H9 (cell line): ENCODE results near the gene GPR171. TPM values are rescaled to one million over a fixed set of nuclear protein-coding genes. Genes with fewer than 3 reads are reported as not detected.

Experiments used
- DNase-seq: peaks from one replicate; pipeline ENCODE4 v3.0.0-alpha.2; 2017
- H2AFZ ChIP-seq: one replicate; pipeline ENCODE4 v1.6.1; 2013; ENCODE audit warnings: mild to moderate bottlenecking, low read length, control low read depth, moderate library complexity
- H2AK5ac ChIP-seq: 2 replicates; pipeline ENCODE4 v1.6.1; 2013; ENCODE audit warnings: low read length, control low read depth, mixed read lengths; ENCODE audit not compliant: insufficient read length
- H2BK120ac ChIP-seq: one replicate; pipeline ENCODE4 v1.6.1; 2013; ENCODE audit warnings: low read depth, mild to moderate bottlenecking, low read length, control low read depth, inconsistent platforms; ENCODE audit not compliant: poor library complexity, severe bottlenecking
- H2BK12ac ChIP-seq: 2 replicates; pipeline ENCODE4 v1.6.1; 2013; ENCODE audit warnings: low read length, control low read depth, mixed read lengths, low read depth; ENCODE audit not compliant: insufficient read length
- H2BK15ac ChIP-seq: 2 replicates; pipeline ENCODE4 v1.6.1; 2013; ENCODE audit warnings: low read depth, low read length, control low read depth
- H2BK20ac ChIP-seq: one replicate; pipeline ENCODE4 v1.6.1; 2013; ENCODE audit warnings: low read depth, mild to moderate bottlenecking, low read length, control low read depth, inconsistent platforms; ENCODE audit not compliant: poor library complexity, severe bottlenecking
- H2BK5ac ChIP-seq: 2 replicates; pipeline ENCODE4 v1.6.1; 2013; ENCODE audit warnings: low read length, control low read depth, mixed read lengths; ENCODE audit not compliant: insufficient read length
- H3K14ac ChIP-seq: 2 replicates; pipeline ENCODE4 v1.6.1; 2013; ENCODE audit warnings: low read length, control low read depth; ENCODE audit not compliant: insufficient read depth
- H3K18ac ChIP-seq: 2 replicates; pipeline ENCODE4 v1.6.1; 2013; ENCODE audit warnings: low read depth, mild to moderate bottlenecking, mixed read lengths, low read length, control low read depth; ENCODE audit not compliant: insufficient read length
- H3K23ac ChIP-seq: 2 replicates; pipeline ENCODE4 v1.6.1; 2013; ENCODE audit warnings: low read length, control low read depth, mixed read lengths, low read depth; ENCODE audit not compliant: insufficient read length
- H3K23me2 ChIP-seq: 2 replicates; pipeline ENCODE4 v1.6.1; 2013; ENCODE audit warnings: low read depth, mild to moderate bottlenecking, mixed read lengths, low read length, control low read depth; ENCODE audit not compliant: insufficient read length, poor library complexity, severe bottlenecking
- H3K27ac ChIP-seq: 2 replicates; pipeline ENCODE4 v1.5.1; 2013; ENCODE audit warnings: low read length, control low read depth, mixed read lengths, low read depth; ENCODE audit not compliant: insufficient read length
- H3K27me3 ChIP-seq: 2 replicates; pipeline ENCODE4 v1.6.1; 2013; ENCODE audit warnings: low read length, control low read depth, inconsistent platforms; ENCODE audit not compliant: insufficient read depth
- H3K4ac ChIP-seq: 2 replicates; pipeline ENCODE4 v1.6.1; 2013; ENCODE audit warnings: low read depth, mild to moderate bottlenecking, control low read depth, inconsistent platforms, low read length, moderate library complexity
- H3K4me1 ChIP-seq: 2 replicates; pipeline ENCODE4 v1.6.1; 2013; ENCODE audit warnings: low read length, control low read depth, inconsistent platforms; ENCODE audit not compliant: insufficient read depth
- H3K4me2 ChIP-seq: 2 replicates; pipeline ENCODE4 v1.6.1; 2013; ENCODE audit warnings: low read length, control low read depth, mixed read lengths; ENCODE audit not compliant: insufficient read length, insufficient read depth
- H3K56ac ChIP-seq: 2 replicates; pipeline ENCODE4 v1.6.1; 2013; ENCODE audit warnings: low read depth, mild to moderate bottlenecking, mixed read lengths, low read length, control low read depth; ENCODE audit not compliant: insufficient read length
- H3K79me1 ChIP-seq: 2 replicates; pipeline ENCODE4 v1.6.1; 2013; ENCODE audit warnings: low read depth, mild to moderate bottlenecking, moderate library complexity, low read length, control low read depth, inconsistent platforms; ENCODE audit not compliant: insufficient read depth, poor library complexity, severe bottlenecking
- H3K79me2 ChIP-seq: 2 replicates; pipeline ENCODE4 v1.6.1; 2013; ENCODE audit warnings: low read length, control low read depth, inconsistent platforms; ENCODE audit not compliant: insufficient read depth
- H3K9ac ChIP-seq: 2 replicates; pipeline ENCODE4 v1.6.1; 2013; ENCODE audit warnings: low read length, control low read depth, mixed read lengths; ENCODE audit not compliant: insufficient read length; ENCODE audit errors: extremely low read depth
- H3K9me3 ChIP-seq: one replicate; pipeline ENCODE4 v1.6.1; 2013; ENCODE audit warnings: low read depth, low read length, inconsistent platforms; ENCODE audit not compliant: control insufficient read depth
- H3T11ph ChIP-seq: one replicate; pipeline ENCODE4 v1.6.1; 2013; ENCODE audit warnings: mild to moderate bottlenecking, low read length, control low read depth, inconsistent platforms
- H4K20me1 ChIP-seq: one replicate; pipeline ENCODE4 v1.6.1; 2013; ENCODE audit not compliant: control insufficient read depth, insufficient read length, insufficient read depth
- H4K5ac ChIP-seq: 2 replicates; pipeline ENCODE4 v1.6.1; 2013; ENCODE audit warnings: low read depth, mild to moderate bottlenecking, mixed read lengths, low read length, control low read depth; ENCODE audit not compliant: insufficient read length
- H4K8ac ChIP-seq: replicated peaks from 2 replicates; pipeline ENCODE4 v1.6.1; 2013; ENCODE audit warnings: low read length, control low read depth, mixed read lengths, low read depth; ENCODE audit not compliant: insufficient read length
- H4K91ac ChIP-seq: 2 replicates; pipeline ENCODE4 v1.6.1; 2013; ENCODE audit warnings: low read depth, mild to moderate bottlenecking, moderate library complexity, mixed read lengths, low read length, control low read depth; ENCODE audit not compliant: insufficient read length
- H3K27ac Mint-ChIP-seq, 3 experiments: 2 replicates in 2 of 3; 3 replicates in 1 of 3; pipeline ENCODE4 v1.8.0; 2020 to 2021; ENCODE audit warnings: mixed read lengths in 3 of 3, mild to moderate bottlenecking in 1 of 3, moderate library complexity in 1 of 3
- H3K27me3 Mint-ChIP-seq: 2 replicates; pipeline ENCODE4 v1.8.0; 2021; ENCODE audit warnings: low read depth, mild to moderate bottlenecking, moderate library complexity, mixed read lengths
- H3K36me3 Mint-ChIP-seq, 3 experiments: 2 replicates in 2 of 3; 3 replicates in 1 of 3; pipeline ENCODE4 v1.8.0; 2020 to 2021; ENCODE audit warnings: low read depth in 3 of 3, mixed read lengths in 3 of 3; ENCODE audit not compliant: insufficient read depth in 1 of 3
- H3K4me1 Mint-ChIP-seq, 2 experiments: 2 replicates each; pipeline ENCODE4 v1.8.0; 2020; ENCODE audit warnings: mixed read lengths in 2 of 2
- H3K4me3 Mint-ChIP-seq, 2 experiments: 2 replicates in 1 of 2; 3 replicates in 1 of 2; pipeline ENCODE4 v1.8.0; 2020 to 2021; ENCODE audit warnings: mild to moderate bottlenecking in 2 of 2, mixed read lengths in 2 of 2, moderate library complexity in 1 of 2
- H3K9me3 Mint-ChIP-seq, 2 experiments: 2 replicates in 1 of 2; 3 replicates in 1 of 2; pipeline ENCODE4 v1.8.0; 2020; ENCODE audit warnings: mild to moderate bottlenecking in 2 of 2, mixed read lengths in 2 of 2, moderate library complexity in 1 of 2
- WGBS: extraction: QIAGEN DNeasy Blood & Tissue Kit; methylation state at CpG from one replicate; pipeline ENCODE4 v1.1.7; 2013; ENCODE audit warnings: missing lambda C conversion rate, low lambda C conversion rate, mixed read lengths; ENCODE audit not compliant: insufficient read length; ENCODE audit errors: extremely low coverage; 5-methylcytosine and 5-hydroxymethylcytosine counted together
- total RNA-seq: library from RNA; stranded (reverse); gene quantifications from 2 replicates; pipeline ENCODE4 v1.2.1, GENCODE V29; 2021
- TF ChIP-seq, protein P1 (sequence below): fragments of 200-600 bp; sonication (generic); conservative IDR thresholded peaks from 3 replicates; pipeline ENCODE4 v1.8.0; 2021; ENCODE audit warnings: antibody characterized with exemption, mild to moderate bottlenecking

The GPR171 gene
- total RNA-seq, 1 experiment from 2014 or later = not detected

DNA sequence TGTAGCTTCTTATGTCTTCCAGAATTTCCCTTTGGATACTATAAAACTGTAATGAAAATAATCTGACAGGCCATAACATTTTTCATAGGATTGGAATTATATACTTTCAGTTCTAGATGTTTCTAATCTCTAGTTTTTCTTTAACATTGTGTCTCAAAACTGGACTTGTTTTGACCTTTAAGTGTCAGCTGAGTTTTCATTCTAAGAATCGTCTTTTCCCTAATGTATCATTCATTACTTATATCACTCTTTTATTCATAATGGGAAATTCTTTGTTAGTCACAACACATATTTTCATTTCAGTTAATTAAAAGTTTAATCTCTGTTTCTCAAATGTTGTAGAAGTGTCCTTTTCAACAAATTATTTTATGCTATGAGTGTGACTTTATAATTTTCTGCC is 11.9 kb downstream of the GPR171 start:
- no peak overlapping the region for H3K4me2 ChIP-seq

More for the DNA sequence above, 11.9 kb downstream of the GPR171 start:
- Histone ChIP-seq H3K18ac (no peak overlapping the region), H3K79me1 (no peaks in the 10 kb centered on the region), H3K27ac (no peak overlapping the region), H3K79me2 (no peaks in the 10 kb centered on the region), H2BK12ac (no peak overlapping the region), H4K8ac (no peak overlapping the region), H3K9ac (no peak overlapping the region), H3K9me3 (no peaks in the 10 kb centered on the region), H4K5ac (no peak overlapping the region), H2AFZ (no peak overlapping the region), H3K4ac (no peak overlapping the region), H3K4me1 (peaks cover 3% of the 10 kb centered on the region; the same call in 1 of the 2 replicates), H2BK20ac (no peak overlapping the region), H2BK120ac (no peak overlapping the region), H4K20me1 (no peaks in the 10 kb centered on the region), H3K56ac (no peak overlapping the region), H3K23ac (no peak overlapping the region), H4K91ac (no peak overlapping the region), H3K14ac (no peak overlapping the region), H2AK5ac (no peak overlapping the region), H2BK5ac (no peak overlapping the region), H2BK15ac (no peak overlapping the region), H3K23me2 (no peaks in the 10 kb centered on the region), H3T11ph (no peak overlapping the region), H3K27me3 (no peaks in the 10 kb centered on the region)
- H3K27ac Mint-ChIP-seq = no peak overlapping the region
- no peak for DNase-seq
- H3K4me1 Mint-ChIP-seq = peaks cover 4 to 6% of the 10 kb centered on the region in 2 experiments; a peak in 3 of 4 replicates
- no CpG with 5 or more reads among the region's 1 CpG for WGBS
- TF ChIP-seq, protein P1, sequence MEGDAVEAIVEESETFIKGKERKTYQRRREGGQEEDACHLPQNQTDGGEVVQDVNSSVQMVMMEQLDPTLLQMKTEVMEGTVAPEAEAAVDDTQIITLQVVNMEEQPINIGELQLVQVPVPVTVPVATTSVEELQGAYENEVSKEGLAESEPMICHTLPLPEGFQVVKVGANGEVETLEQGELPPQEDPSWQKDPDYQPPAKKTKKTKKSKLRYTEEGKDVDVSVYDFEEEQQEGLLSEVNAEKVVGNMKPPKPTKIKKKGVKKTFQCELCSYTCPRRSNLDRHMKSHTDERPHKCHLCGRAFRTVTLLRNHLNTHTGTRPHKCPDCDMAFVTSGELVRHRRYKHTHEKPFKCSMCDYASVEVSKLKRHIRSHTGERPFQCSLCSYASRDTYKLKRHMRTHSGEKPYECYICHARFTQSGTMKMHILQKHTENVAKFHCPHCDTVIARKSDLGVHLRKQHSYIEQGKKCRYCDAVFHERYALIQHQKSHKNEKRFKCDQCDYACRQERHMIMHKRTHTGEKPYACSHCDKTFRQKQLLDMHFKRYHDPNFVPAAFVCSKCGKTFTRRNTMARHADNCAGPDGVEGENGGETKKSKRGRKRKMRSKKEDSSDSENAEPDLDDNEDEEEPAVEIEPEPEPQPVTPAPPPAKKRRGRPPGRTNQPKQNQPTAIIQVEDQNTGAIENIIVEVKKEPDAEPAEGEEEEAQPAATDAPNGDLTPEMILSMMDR = no peak
- no peaks in the 10 kb centered on the region for H3K9me3 Mint-ChIP-seq
- H3K36me3 Mint-ChIP-seq = peaks cover 7 to 26% (median 18%) of the 10 kb centered on the region in 3 experiments; a peak in 6 of 7 replicates
- H3K4me3 Mint-ChIP-seq = no peak overlapping the region
- H3K27me3 Mint-ChIP-seq = no peaks in the 10 kb centered on the region
